Osteocyte (in vitro differentiated cells): ENCODE data around the gene GPR160. TPM values are rescaled to one million over a fixed set of nuclear protein-coding genes. Genes with fewer than 3 reads are reported as not detected.
A peak's percentile ranks its signal among the peaks of the same experiment; 100 is the strongest.

Experiments
- DNase-seq: peaks from one replicate; pipeline ENCODE4 v3.0.0; 2021; ENCODE audit warnings: mixed read lengths; ENCODE audit not compliant: unreplicated experiment; ENCODE audit errors: extremely low spot score
- H3K27ac Mint-ChIP-seq: one replicate; pipeline ENCODE4 v1.8.0; 2021; ENCODE audit warnings: mild to moderate bottlenecking, mixed read lengths; ENCODE audit not compliant: unreplicated experiment
- H3K27me3 Mint-ChIP-seq: one replicate; pipeline ENCODE4 v1.8.0; 2021; ENCODE audit warnings: mixed read lengths; ENCODE audit not compliant: unreplicated experiment
- H3K36me3 Mint-ChIP-seq: one replicate; pipeline ENCODE4 v1.8.0; 2021; ENCODE audit warnings: mixed read lengths; ENCODE audit not compliant: unreplicated experiment
- H3K4me1 Mint-ChIP-seq: one replicate; pipeline ENCODE4 v1.8.0; 2021; ENCODE audit warnings: mixed read lengths; ENCODE audit not compliant: unreplicated experiment
- H3K4me3 Mint-ChIP-seq: one replicate; pipeline ENCODE4 v1.8.0; 2021; ENCODE audit warnings: mild to moderate bottlenecking, moderate library complexity, mixed read lengths; ENCODE audit not compliant: unreplicated experiment
- H3K9me3 Mint-ChIP-seq: one replicate; pipeline ENCODE4 v1.8.0; 2021; ENCODE audit warnings: mixed read lengths; ENCODE audit not compliant: unreplicated experiment
- total RNA-seq: library from RNA; stranded (reverse); gene quantifications from 2 replicates; pipeline ENCODE4 v1.2.1, GENCODE V29; 2021
- TF ChIP-seq, protein P1 (sequence below): fragments of 200-600 bp; sonication (generic); IDR thresholded peaks from 2 replicates; pipeline ENCODE4 v1.5.0; 2021; ENCODE audit warnings: antibody characterized with exemption, mild to moderate bottlenecking, moderate library complexity

GPR160 gene
- total RNA-seq, 1 donor from 2014 or later = 0.27 TPM

DNA sequence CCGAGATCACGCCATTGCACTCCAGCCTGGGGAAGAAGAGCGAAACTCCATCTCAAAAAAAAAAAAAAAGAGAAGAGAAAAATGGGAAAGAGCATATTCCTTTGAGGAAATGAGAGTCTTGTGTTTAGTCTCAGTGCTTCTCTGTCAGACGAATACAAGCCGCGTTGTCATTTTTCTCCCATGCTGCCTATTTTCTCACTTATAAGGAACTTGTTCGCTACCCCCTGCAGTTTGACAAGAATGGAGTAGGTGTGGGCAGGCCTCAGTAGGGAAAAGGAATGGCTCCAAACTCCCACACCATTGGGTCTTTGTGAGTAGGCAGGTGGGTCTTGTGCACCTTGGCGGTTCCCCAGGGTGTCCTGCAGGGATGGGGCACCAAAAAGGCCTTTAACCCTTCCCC, 6.5 kb downstream of the GPR160 start:
- DNase-seq = no peak
- Mint-ChIP-seq H3K4me3 (no peak overlapping the region), H3K27me3 (peaks cover 41% of the 10 kb centered on the region), H3K36me3 (no peaks in the 10 kb centered on the region), H3K9me3 (no peaks in the 10 kb centered on the region), H3K27ac (no peak overlapping the region), H3K4me1 (peaks cover 12% of the 10 kb centered on the region)
- TF ChIP-seq, protein P1, sequence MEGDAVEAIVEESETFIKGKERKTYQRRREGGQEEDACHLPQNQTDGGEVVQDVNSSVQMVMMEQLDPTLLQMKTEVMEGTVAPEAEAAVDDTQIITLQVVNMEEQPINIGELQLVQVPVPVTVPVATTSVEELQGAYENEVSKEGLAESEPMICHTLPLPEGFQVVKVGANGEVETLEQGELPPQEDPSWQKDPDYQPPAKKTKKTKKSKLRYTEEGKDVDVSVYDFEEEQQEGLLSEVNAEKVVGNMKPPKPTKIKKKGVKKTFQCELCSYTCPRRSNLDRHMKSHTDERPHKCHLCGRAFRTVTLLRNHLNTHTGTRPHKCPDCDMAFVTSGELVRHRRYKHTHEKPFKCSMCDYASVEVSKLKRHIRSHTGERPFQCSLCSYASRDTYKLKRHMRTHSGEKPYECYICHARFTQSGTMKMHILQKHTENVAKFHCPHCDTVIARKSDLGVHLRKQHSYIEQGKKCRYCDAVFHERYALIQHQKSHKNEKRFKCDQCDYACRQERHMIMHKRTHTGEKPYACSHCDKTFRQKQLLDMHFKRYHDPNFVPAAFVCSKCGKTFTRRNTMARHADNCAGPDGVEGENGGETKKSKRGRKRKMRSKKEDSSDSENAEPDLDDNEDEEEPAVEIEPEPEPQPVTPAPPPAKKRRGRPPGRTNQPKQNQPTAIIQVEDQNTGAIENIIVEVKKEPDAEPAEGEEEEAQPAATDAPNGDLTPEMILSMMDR = no peak

DNA sequence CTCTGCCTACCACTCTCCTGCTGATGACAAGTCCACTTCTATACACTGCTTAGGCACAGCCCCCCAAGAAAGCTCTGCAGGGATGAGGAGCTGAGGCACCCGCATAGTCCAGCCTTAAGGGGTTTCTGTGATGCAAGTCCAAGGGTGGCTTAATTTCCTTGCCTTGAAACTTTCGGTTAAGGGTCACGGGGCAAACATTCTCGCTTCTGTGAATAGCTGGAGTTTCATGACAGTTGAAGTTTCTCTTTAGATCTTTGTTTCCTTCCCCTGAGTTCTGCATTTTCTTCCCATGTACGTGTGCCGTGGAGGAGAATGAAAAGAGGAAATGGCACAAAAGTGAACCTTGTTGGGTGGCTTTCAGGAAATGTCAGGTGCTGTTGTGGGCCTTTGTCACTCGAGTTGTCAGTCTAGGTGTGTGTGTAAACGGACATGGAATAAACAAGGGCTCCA, 7.0 kb downstream of the GPR160 start:
- TF ChIP-seq, protein P1 = no peak
- Mint-ChIP-seq H3K36me3 (no peaks in the 10 kb centered on the region), H3K4me1 (peaks cover 16% of the 10 kb centered on the region), H3K4me3 (no peak overlapping the region), H3K27ac (no peak overlapping the region), H3K9me3 (no peaks in the 10 kb centered on the region), H3K27me3 (peaks cover 36% of the 10 kb centered on the region)
- no peak for DNase-seq

DNA sequence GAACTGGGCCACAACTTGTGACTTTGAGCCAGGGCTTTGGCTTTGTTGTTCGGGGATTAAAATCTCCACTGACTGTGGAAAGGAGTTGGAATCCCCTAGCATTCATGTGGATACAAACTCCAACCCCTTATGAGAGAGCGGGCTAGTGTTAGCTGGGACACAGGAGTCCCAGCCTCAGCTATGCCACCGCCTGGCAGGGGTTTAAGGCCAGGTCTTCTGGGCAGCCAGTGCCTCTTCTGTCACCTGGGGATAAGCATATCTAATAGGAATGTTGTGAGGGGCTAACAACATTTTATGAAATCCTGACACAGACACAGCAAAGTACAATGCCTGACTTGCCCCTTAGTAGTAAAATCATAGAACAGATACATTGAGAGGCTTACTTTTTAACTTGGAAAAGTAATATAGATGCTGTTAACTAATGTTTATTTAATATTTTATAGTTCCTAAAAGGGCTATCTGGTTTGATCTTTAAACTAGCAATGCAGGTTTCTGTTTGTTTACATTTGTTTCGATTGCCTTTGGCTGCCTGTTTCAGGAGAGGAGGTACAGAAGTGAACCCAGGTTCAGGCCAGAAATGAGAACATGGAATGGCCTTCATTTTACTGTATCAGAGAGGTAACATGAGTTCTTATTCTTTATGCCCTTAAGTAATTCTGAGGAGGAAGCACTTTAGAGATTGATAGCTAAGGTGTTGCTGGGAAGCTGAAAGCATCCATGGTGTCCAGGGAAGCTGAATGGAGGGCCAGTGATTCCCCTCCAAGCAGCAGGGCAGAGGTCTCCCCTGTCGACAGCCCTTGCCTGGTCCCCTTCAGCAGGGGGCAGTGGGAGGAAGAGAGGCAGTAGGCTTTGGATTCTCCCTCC, 8.7 kb downstream of the GPR160 start:
- Mint-ChIP-seq H3K27ac (peak overlapping the region; percentile 15), H3K9me3 (no peaks in the 10 kb centered on the region), H3K27me3 (peaks cover 20% of the 10 kb centered on the region), H3K4me1 (peaks cover 14% of the 10 kb centered on the region), H3K36me3 (no peaks in the 10 kb centered on the region), H3K4me3 (no peak overlapping the region)
- DNase-seq = no peak
- TF ChIP-seq, protein P1 = no peak

DNA sequence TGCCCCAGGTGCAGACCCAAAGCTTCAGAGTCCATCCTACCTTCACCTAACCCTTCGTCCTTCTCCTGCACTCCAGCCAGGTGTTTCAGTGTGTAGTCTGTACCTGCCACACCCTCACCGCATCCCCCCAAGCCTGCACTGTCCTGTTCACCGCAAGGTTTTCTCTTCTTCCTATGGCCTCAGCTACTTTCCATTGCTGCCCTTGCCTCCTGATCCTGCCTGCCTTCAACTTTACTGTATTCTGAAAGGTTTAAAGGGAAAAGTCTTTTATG, 9.3 kb downstream of the GPR160 start:
- Mint-ChIP-seq H3K36me3 (no peaks in the 10 kb centered on the region), H3K27me3 (peaks cover 15% of the 10 kb centered on the region), H3K4me3 (no peak overlapping the region), H3K27ac (no peak overlapping the region), H3K4me1 (peaks cover 14% of the 10 kb centered on the region), H3K9me3 (no peaks in the 10 kb centered on the region)
- no peak for DNase-seq
- TF ChIP-seq, protein P1 = no peak

DNA sequence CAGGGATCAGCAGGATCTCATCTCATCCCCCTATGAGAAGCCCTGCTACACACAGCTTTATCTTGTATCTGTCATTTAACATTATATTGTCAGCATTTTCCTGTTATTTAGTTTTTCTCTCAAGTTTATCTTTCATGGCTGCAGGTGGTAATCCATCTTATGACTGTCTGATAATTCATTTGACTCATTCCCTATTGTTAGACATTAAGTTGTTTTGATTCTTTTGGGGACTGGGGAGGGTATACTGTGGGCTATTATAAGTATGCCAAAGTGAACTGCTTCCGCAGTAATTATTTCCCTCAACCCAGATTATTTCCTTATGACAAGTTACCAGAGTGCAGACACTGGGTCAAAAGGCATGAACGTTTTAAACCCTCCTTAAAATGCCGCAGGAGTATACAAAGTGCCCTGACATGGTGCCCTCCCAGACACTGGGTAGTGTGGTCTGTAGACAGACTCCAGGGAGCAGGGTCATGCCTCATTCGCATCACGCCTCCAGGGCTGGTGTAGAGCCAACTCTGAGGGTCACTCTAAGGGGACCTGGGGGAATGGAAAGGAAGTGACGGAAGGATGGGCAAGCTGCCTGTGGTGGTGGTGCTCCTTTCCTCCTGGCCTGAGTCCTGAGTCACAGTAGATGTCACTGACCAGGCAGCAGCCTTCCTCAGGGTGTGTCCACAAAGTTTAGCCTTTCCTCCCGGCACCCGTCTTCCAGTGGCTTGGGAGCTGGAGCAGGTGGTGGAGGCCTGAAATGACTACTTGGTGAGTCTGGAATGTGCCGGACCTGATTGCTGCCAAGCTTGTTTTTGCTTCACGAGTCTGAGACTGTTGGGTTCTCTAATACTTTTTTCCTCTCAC, 11.6 kb downstream of the GPR160 start:
- H3K27ac Mint-ChIP-seq = peak overlapping the region; percentile 19
- TF ChIP-seq, protein P1 = no peak
- no peaks in the 10 kb centered on the region for H3K9me3 Mint-ChIP-seq

More for the DNA sequence above, 11.6 kb downstream of the GPR160 start:
- no peaks in the 10 kb centered on the region for H3K27me3 Mint-ChIP-seq
- H3K4me3 Mint-ChIP-seq = no peak overlapping the region
- no peaks in the 10 kb centered on the region for H3K36me3 Mint-ChIP-seq
- peaks cover 12% of the 10 kb centered on the region for H3K4me1 Mint-ChIP-seq
- DNase-seq = no peak
